Fibroblast of lung (primary cell): ENCODE measurements around the gene CLIP4.

Experiments
- EZH2 ChIP-seq: IDR thresholded peaks from 2 replicates; pipeline ENCODE4 v1.5.1; 2012; ENCODE audit warnings: low read length, control low read depth, mild to moderate bottlenecking; ENCODE audit errors: missing control alignments
- TF ChIP-seq, protein P1 (sequence below), 2 donors: IDR thresholded peaks in 1 of 2; conservative IDR thresholded peaks in 1 of 2; 1 replicate in 1 of 2; 2 replicates in 1 of 2; pipeline ENCODE4 v1.5.1; 2011 to 2012; ENCODE audit warnings: low read length in 2 of 2, control low read depth in 1 of 2, inconsistent platforms in 1 of 2, low read depth in 1 of 2, mild to moderate bottlenecking in 1 of 2

DNA sequence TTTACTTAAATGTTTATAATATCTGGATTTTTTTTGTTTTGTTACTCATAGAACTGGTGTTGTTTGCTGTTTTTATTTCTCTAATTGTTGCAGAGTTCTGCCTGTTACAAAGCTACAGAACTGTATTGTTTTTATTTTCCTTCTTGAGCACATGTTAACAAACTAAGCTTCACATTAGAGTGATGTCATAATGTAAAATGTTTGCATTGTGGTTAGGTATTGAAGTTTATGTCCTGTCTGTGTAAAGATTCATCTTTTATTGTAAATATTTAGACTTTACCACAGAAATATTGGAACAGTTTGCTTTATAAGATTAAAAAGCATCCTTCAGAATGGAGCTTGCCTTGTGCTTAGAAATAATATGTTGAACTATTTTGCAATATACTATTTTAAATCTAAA, 67.7 kb downstream of the CLIP4 start:
- TF ChIP-seq, protein P1, sequence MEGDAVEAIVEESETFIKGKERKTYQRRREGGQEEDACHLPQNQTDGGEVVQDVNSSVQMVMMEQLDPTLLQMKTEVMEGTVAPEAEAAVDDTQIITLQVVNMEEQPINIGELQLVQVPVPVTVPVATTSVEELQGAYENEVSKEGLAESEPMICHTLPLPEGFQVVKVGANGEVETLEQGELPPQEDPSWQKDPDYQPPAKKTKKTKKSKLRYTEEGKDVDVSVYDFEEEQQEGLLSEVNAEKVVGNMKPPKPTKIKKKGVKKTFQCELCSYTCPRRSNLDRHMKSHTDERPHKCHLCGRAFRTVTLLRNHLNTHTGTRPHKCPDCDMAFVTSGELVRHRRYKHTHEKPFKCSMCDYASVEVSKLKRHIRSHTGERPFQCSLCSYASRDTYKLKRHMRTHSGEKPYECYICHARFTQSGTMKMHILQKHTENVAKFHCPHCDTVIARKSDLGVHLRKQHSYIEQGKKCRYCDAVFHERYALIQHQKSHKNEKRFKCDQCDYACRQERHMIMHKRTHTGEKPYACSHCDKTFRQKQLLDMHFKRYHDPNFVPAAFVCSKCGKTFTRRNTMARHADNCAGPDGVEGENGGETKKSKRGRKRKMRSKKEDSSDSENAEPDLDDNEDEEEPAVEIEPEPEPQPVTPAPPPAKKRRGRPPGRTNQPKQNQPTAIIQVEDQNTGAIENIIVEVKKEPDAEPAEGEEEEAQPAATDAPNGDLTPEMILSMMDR (conservative IDR thresholded peaks at IDR 0.05 in 1 of 2, IDR thresholded peaks at IDR 0.05 in 1 of 2; ENCODE audit: low read depth in 1 of 2, low read length in 2 of 2): no peak
- TF ChIP-seq EZH2: no peak
